Lung (tissue), 12 donors: Measurements from ENCODE around the gene CDRT15. TPM values are rescaled to one million over a fixed set of nuclear protein-coding genes. Genes with fewer than 3 reads are reported as not detected.

Source experiments
- ATAC-seq: fragments of 200-7000 bp; cut with Tn5 transposase; one replicate; pipeline ENCODE4 v1.9.1; 2020; ENCODE audit warnings: moderate number of reproducible peaks; ENCODE audit not compliant: insufficient read depth, low FRiP score
- DNase-seq, 3 donors: peaks; one replicate each; pipeline ENCODE4 v3.0.0-alpha.2; 2013 to 2017
- H3K27ac ChIP-seq, 2 donors: one replicate each; pipeline ENCODE4 v1.5.1; 2013; ENCODE audit warnings: mild to moderate bottlenecking in 2 of 2, moderate library complexity in 2 of 2, control low read depth in 1 of 2, inconsistent platforms in 1 of 2, low read depth in 1 of 2, low read length in 1 of 2
- H3K27me3 ChIP-seq, 3 donors: one replicate each; pipeline ENCODE4 v1.5.1; 2013; ENCODE audit warnings: low read length in 2 of 3; ENCODE audit not compliant: control insufficient read depth in 3 of 3, insufficient read depth in 3 of 3
- H3K36me3 ChIP-seq, 4 donors: one replicate each; pipeline ENCODE4 v1.5.1; 2013; ENCODE audit warnings: low read length in 4 of 4, mild to moderate bottlenecking in 1 of 4, moderate library complexity in 1 of 4; ENCODE audit not compliant: control insufficient read depth in 4 of 4, insufficient read depth in 4 of 4
- H3K4me1 ChIP-seq, 5 donors: one replicate each; pipeline ENCODE4 v1.5.1; 2013; ENCODE audit warnings: low read length in 5 of 5, mild to moderate bottlenecking in 2 of 5, moderate library complexity in 1 of 5; ENCODE audit not compliant: control insufficient read depth in 5 of 5, insufficient read depth in 5 of 5
- H3K4me3 ChIP-seq: one replicate; pipeline ENCODE4 v1.5.1; 2013; ENCODE audit warnings: mild to moderate bottlenecking, control low read depth, moderate library complexity
- H3K9ac ChIP-seq, 2 donors: one replicate each; pipeline ENCODE4 v1.5.1; 2013; ENCODE audit warnings: low read length in 2 of 2, control low read depth in 1 of 2; ENCODE audit not compliant: insufficient read depth in 1 of 2
- H3K9me3 ChIP-seq, 4 donors: one replicate each; pipeline ENCODE4 v1.5.1; 2013; ENCODE audit warnings: low read length in 3 of 4, mild to moderate bottlenecking in 1 of 4, moderate library complexity in 1 of 4; ENCODE audit not compliant: control insufficient read depth in 4 of 4, insufficient read depth in 3 of 4
- CTCF ChIP-seq: IDR thresholded peaks from 2 replicates; pipeline ENCODE4 v1.5.1; 2012; ENCODE audit warnings: mild to moderate bottlenecking; ENCODE audit errors: control extremely low read depth, extremely low read depth
- WGBS, 2 donors: extraction: QIAGEN DNeasy Blood & Tissue Kit; methylation state at CpG; one replicate each; pipeline ENCODE4 v1.1.7; 2013; 5-methylcytosine and 5-hydroxymethylcytosine counted together
- polyA plus RNA-seq, 2 donors: library from polyadenylated mRNA; stranded (reverse); fragments of 200-250 nt; gene quantifications; one replicate each; pipeline ENCODE4 v1.2.1, GENCODE V29; 2013
- total RNA-seq, 2 donors: library from RNA; depleted of rRNA in 1 of 2; stranded (reverse); fragments of >200 nt in 1 of 2; gene quantifications; one replicate each; pipeline ENCODE4 v1.2.1, GENCODE V29; 2014 to 2021
- donor health status: control.
- donor health status: control.
- donor health status: Bipolar disorder and iron deficiency.
- donor health status: healthy.
- donor health status: DM: yes; HTN: yes; CAD: no.

CDRT15 gene
- total and polyA plus RNA-seq, 4 donors, result not detected

GRCh38 chr17:14209215-14209614 is 27.4 kb downstream of the CDRT15 start:
- no peak overlapping the region for H3K27ac ChIP-seq
- no peak for TF ChIP-seq CTCF

GRCh38 chr17:14207791-14208190 is 28.9 kb downstream of the CDRT15 start:
- WGBS, 2 donors, result 96 to 98% methylated on average over 5 of the region's 5 CpGs
- no peaks in the 10 kb centered on the region for H3K9me3 ChIP-seq
- H3K4me1 ChIP-seq, result no peaks in the 10 kb centered on the region
- H3K9ac ChIP-seq, result no peak overlapping the region
- ATAC-seq, result no peak
- H3K27ac ChIP-seq, result no peak overlapping the region
- no peak for DNase-seq
- H3K36me3 ChIP-seq, result peaks cover 3 to 15% (median 6%) of the 10 kb centered on the region in 4 donors
- no peak overlapping the region for H3K4me3 ChIP-seq
- no peak for TF ChIP-seq CTCF
- no peaks in the 10 kb centered on the region for H3K27me3 ChIP-seq

More at GRCh38 chr17:14209215-14209614, 27.4 kb downstream of the CDRT15 start:
- DNase-seq (no peak), ATAC-seq (no peak)
- H3K36me3 ChIP-seq, result peaks cover 3 to 15% (median 6%) of the 10 kb centered on the region in 4 donors
- WGBS, 2 donors, result 68 to 83% methylated on average over 3 of the region's 3 CpGs
- no peak overlapping the region for H3K4me3 ChIP-seq
- H3K9me3 ChIP-seq, result no peaks in the 10 kb centered on the region
- no peaks in the 10 kb centered on the region for H3K4me1 ChIP-seq
- no peaks in the 10 kb centered on the region for H3K27me3 ChIP-seq
- H3K9ac ChIP-seq, result no peak overlapping the region

GRCh38 chr17:14206891-14207290 is 29.8 kb downstream of the CDRT15 start:
- no peak for ATAC-seq

More at GRCh38 chr17:14206891-14207290, 29.8 kb downstream of the CDRT15 start:
- TF ChIP-seq CTCF, result no peak
- Histone ChIP-seq H3K36me3 (peaks cover 3 to 15% (median 6%) of the 10 kb centered on the region in 4 donors), H3K9ac (no peak overlapping the region), H3K9me3 (no peaks in the 10 kb centered on the region), H3K27ac (no peak overlapping the region), H3K4me1 (peaks cover 0 to 5% (median 0%) of the 10 kb centered on the region in 5 donors), H3K4me3 (no peak overlapping the region), H3K27me3 (no peaks in the 10 kb centered on the region)
- WGBS, 2 donors, result 97 to 98% methylated on average over 29 of the region's 29 CpGs
- DNase-seq, result no peak
